Fibroblast of lung (primary cell): ENCODE measurements around the gene SUGP2. TPM values are rescaled to one million over a fixed set of nuclear protein-coding genes. Genes with fewer than 3 reads are reported as not detected.

ENCODE experiments used
- DNase-seq, 2 donors: peaks; one replicate each; pipeline versions ENCODE4 v3.0.0 to v3.0.0-alpha.2; 2010; ENCODE audit warnings: low read depth in 2 of 2
- H2AFZ ChIP-seq: 2 replicates; pipeline ENCODE4 v1.5.1; 2012; ENCODE audit warnings: low read length, control low read depth, inconsistent platforms
- H3K27ac ChIP-seq: 2 replicates; pipeline ENCODE4 v1.5.1; 2011; ENCODE audit warnings: low read length, control low read depth; ENCODE audit not compliant: insufficient read depth
- H3K27me3 ChIP-seq: 2 replicates; pipeline ENCODE4 v1.5.1; 2011; ENCODE audit warnings: mild to moderate bottlenecking, low read length; ENCODE audit not compliant: control insufficient read depth, insufficient read depth
- H3K36me3 ChIP-seq: 2 replicates; pipeline ENCODE4 v1.5.1; 2011; ENCODE audit warnings: low read length; ENCODE audit not compliant: control insufficient read depth, insufficient read depth
- H3K4me1 ChIP-seq: 2 replicates; pipeline ENCODE4 v1.5.1; 2011; ENCODE audit warnings: low read length; ENCODE audit not compliant: control insufficient read depth, insufficient read depth; ENCODE audit errors: extremely low read depth
- H3K4me2 ChIP-seq: 2 replicates; pipeline ENCODE4 v1.5.1; 2011; ENCODE audit warnings: low read length, control low read depth; ENCODE audit not compliant: insufficient read depth; ENCODE audit errors: extremely low read depth
- H3K4me3 ChIP-seq, 4 experiments: fragments of 200-600 bp in 1 of 4; sonication (generic) in 1 of 4; replicated peaks in 1 of 4; 2 replicates each; pipeline ENCODE4 v1.5.1; 2011 to 2016; ENCODE audit warnings: low read length in 4 of 4, low read depth in 3 of 4, mild to moderate bottlenecking in 3 of 4, control low read depth in 2 of 4, inconsistent platforms in 1 of 4, mixed read lengths in 1 of 4; ENCODE audit not compliant: insufficient read depth in 1 of 4; ENCODE audit errors: control extremely low read depth in 1 of 4
- H3K79me2 ChIP-seq: 2 replicates; pipeline ENCODE4 v1.5.1; 2012; ENCODE audit warnings: mild to moderate bottlenecking, low read length, inconsistent platforms; ENCODE audit not compliant: control insufficient read depth, insufficient read depth
- H3K9ac ChIP-seq: 2 replicates; pipeline ENCODE4 v1.5.1; 2011; ENCODE audit warnings: mild to moderate bottlenecking, low read length, control low read depth; ENCODE audit not compliant: insufficient read depth
- H3K9me3 ChIP-seq: 2 replicates; pipeline ENCODE4 v1.5.1; 2012; ENCODE audit warnings: low read depth, low read length; ENCODE audit not compliant: control insufficient read depth, insufficient read depth
- H4K20me1 ChIP-seq: 2 replicates; pipeline ENCODE4 v1.5.1; 2011; ENCODE audit warnings: low read length; ENCODE audit not compliant: control insufficient read depth, insufficient read depth; ENCODE audit errors: extremely low read depth
- CTCF ChIP-seq, 2 donors: IDR thresholded peaks in 1 of 2; conservative IDR thresholded peaks in 1 of 2; 1 replicate in 1 of 2; 2 replicates in 1 of 2; pipeline ENCODE4 v1.5.1; 2011 to 2012; ENCODE audit warnings: low read length in 2 of 2, control low read depth in 1 of 2, inconsistent platforms in 1 of 2, low read depth in 1 of 2, mild to moderate bottlenecking in 1 of 2
- EZH2 ChIP-seq: IDR thresholded peaks from 2 replicates; pipeline ENCODE4 v1.5.1; 2012; ENCODE audit warnings: low read length, control low read depth, mild to moderate bottlenecking; ENCODE audit errors: missing control alignments
- polyA plus RNA-seq, 2 donors: library from polyadenylated mRNA; depleted of rRNA in 1 of 2; stranded (reverse) in 1 of 2; unstranded in 1 of 2; fragments of >200 nt; gene quantifications; 2 replicates each; pipeline ENCODE4 v1.2.1, GENCODE V29; 2011 to 2012; ENCODE audit warnings: missing spikeins in 1 of 2
- total RNA-seq: library from RNA; depleted of rRNA; stranded (reverse); fragments of >200 nt; gene quantifications from 2 replicates; pipeline ENCODE4 v1.2.1, GENCODE V29; 2014

The SUGP2 gene
- total and polyA plus RNA-seq, 2 donors (not counting 1 experiment from before 2014, with no cell fraction given): 29.2 to 31.4 TPM

GRCh38 chr19:19009951-19010350, 23.4 kb downstream of the SUGP2 start:
- Histone ChIP-seq H3K4me2 (no peak overlapping the region), H3K9ac (no peak overlapping the region), H3K79me2 (peaks cover 4% of the 10 kb centered on the region), H2AFZ (no peak overlapping the region), H3K4me3 (no peak overlapping the region), H3K27me3 (no peaks in the 10 kb centered on the region), H3K4me1 (no peaks in the 10 kb centered on the region), H3K27ac (no peak overlapping the region), H4K20me1 (no peaks in the 10 kb centered on the region), H3K9me3 (no peaks in the 10 kb centered on the region), H3K36me3 (peaks cover 39% of the 10 kb centered on the region)
- TF ChIP-seq CTCF (conservative IDR thresholded peaks at IDR 0.05 in 1 of 2, IDR thresholded peaks at IDR 0.05 in 1 of 2; ENCODE audit: low read depth in 1 of 2, low read length in 2 of 2): no peak
- TF ChIP-seq EZH2: no peak
- no peak for DNase-seq

GRCh38 chr19:19006213-19006612, 27.1 kb downstream of the SUGP2 start:
- Histone ChIP-seq H3K36me3 (peaks cover 35% of the 10 kb centered on the region), H3K79me2 (no peaks in the 10 kb centered on the region), H3K9me3 (no peaks in the 10 kb centered on the region), H3K9ac (no peak overlapping the region), H3K27ac (no peak overlapping the region), H3K4me1 (no peaks in the 10 kb centered on the region), H3K27me3 (no peaks in the 10 kb centered on the region), H3K4me3 (no peak overlapping the region), H4K20me1 (no peaks in the 10 kb centered on the region), H2AFZ (no peak overlapping the region), H3K4me2 (no peak overlapping the region)
- TF ChIP-seq CTCF (conservative IDR thresholded peaks at IDR 0.05 in 1 of 2, IDR thresholded peaks at IDR 0.05 in 1 of 2; ENCODE audit: low read depth in 1 of 2, low read length in 2 of 2): no peak
- TF ChIP-seq EZH2: no peak
- peak in 1 of 2 donors; percentile 24 for DNase-seq

GRCh38 chr19:19004144-19004543, 29.2 kb downstream of the SUGP2 start:
- no peak overlapping the region for H3K9ac ChIP-seq
- H3K4me2 ChIP-seq: no peak overlapping the region
- no peak overlapping the region for H2AFZ ChIP-seq
- no peak for DNase-seq
- H3K4me1 ChIP-seq: peaks cover 3% of the 10 kb centered on the region
- no peaks in the 10 kb centered on the region for H3K27me3 ChIP-seq
- H3K79me2 ChIP-seq: no peaks in the 10 kb centered on the region
- H4K20me1 ChIP-seq: no peaks in the 10 kb centered on the region
- no peaks in the 10 kb centered on the region for H3K9me3 ChIP-seq
- no peak overlapping the region for H3K4me3 ChIP-seq
- no peak overlapping the region for H3K27ac ChIP-seq
- TF ChIP-seq EZH2 (no peak), CTCF (conservative IDR thresholded peaks at IDR 0.05 in 1 of 2, IDR thresholded peaks at IDR 0.05 in 1 of 2; ENCODE audit: low read depth in 1 of 2, low read length in 2 of 2) (no peak)
- H3K36me3 ChIP-seq: peaks cover 32% of the 10 kb centered on the region
